ENCODE measurements around the gene METTL25. TPM values are rescaled to one million over a fixed set of nuclear protein-coding genes. Genes with fewer than 3 reads are reported as not detected.

The METTL25 gene
- total and polyA plus RNA-seq, 10 of the 15 experiments (the other 5 are each of a cell fraction or from before 2014, with no cell fraction given), result 5.6 to 11.3 (median 8.0) TPM

GRCh38 chr12:82383930-82384552, 25.7 kb downstream of the METTL25 start (continued):
- TF ChIP-seq, protein P1, sequence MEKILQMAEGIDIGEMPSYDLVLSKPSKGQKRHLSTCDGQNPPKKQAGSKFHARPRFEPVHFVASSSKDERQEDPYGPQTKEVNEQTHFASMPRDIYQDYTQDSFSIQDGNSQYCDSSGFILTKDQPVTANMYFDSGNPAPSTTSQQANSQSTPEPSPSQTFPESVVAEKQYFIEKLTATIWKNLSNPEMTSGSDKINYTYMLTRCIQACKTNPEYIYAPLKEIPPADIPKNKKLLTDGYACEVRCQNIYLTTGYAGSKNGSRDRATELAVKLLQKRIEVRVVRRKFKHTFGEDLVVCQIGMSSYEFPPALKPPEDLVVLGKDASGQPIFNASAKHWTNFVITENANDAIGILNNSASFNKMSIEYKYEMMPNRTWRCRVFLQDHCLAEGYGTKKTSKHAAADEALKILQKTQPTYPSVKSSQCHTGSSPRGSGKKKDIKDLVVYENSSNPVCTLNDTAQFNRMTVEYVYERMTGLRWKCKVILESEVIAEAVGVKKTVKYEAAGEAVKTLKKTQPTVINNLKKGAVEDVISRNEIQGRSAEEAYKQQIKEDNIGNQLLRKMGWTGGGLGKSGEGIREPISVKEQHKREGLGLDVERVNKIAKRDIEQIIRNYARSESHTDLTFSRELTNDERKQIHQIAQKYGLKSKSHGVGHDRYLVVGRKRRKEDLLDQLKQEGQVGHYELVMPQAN (conservative IDR thresholded peaks at IDR 0.05), result no peak

DNA sequence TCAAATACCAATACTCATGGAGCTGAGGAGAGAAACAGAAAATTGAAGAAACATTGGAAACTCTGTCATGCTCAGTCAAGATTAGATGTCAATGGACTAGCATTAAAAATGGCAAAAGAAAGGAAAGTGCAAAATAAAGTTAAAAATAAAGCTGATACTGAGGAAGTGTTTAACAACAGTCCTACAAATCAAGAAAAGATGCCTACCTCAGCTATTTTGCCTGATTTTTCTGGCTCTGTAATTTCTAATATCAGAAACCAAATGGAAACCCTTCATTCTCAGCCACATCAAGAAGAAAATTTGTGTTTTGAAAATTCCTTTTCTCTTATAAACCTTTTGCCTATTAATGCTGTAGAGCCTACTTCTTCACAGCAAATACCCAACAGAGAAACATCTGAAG, 40.5 kb downstream of the METTL25 start:
- ChIA-PET CTCF (interaction anchor here (0.8 to 2.3 kb wide), 7 partner anchors 11 to 45 kb away, joined by 3 to 6 read pairs (median 4); partner anchors contain the start of genes CCDC59 and METTL25), POLR2A (interaction anchor here (1.0 kb wide), 1 partner anchor 217 kb away, joined by 3 read pairs; no protein-coding TSS in a partner anchor), SMC1A (ENCODE audit: uncharacterized antibody, unreplicated experiment) (interaction anchor here (0.9 to 2.4 kb wide), 4 partner anchors 9 to 27 kb away, joined by 3 to 7 read pairs (median 4); no protein-coding TSS in a partner anchor), RAD21 (ENCODE audit: unreplicated experiment) (interaction anchor here (1.0 kb wide), 1 partner anchor 57 kb away, joined by 3 read pairs; no protein-coding TSS in a partner anchor)
- Histone ChIP-seq H2AFZ (ENCODE audit: control insufficient read depth, low read depth, low read length) (no peak overlapping the region), H3K4me2 (ENCODE audit: control insufficient read depth, insufficient read depth) (no peak overlapping the region), H3K79me2 (ENCODE audit: control insufficient read depth, insufficient read depth, low read length) (no peaks in the 10 kb centered on the region), H3K36me3 (ENCODE audit: control insufficient read depth in 2 of 2, insufficient read depth in 2 of 2, low read length in 1 of 2) (no peaks in the 10 kb centered on the region), H3K9ac (ENCODE audit: control insufficient read depth, insufficient read depth, low read length) (no peak overlapping the region), H3K9me3 (replicated peaks; ENCODE audit: control insufficient read depth, insufficient read depth, low read length) (no peaks in the 10 kb centered on the region), H3K4me3 (no peak overlapping the region), H3K4me1 (ENCODE audit: control insufficient read depth, insufficient read depth, low read length) (no peaks in the 10 kb centered on the region), H3K27ac (ENCODE audit: control insufficient read depth, insufficient read depth) (no peak overlapping the region), H3K27me3 (replicated peaks in 1 of 2; ENCODE audit: control insufficient read depth in 2 of 2, insufficient read depth in 2 of 2, low read length in 1 of 2) (no peaks in the 10 kb centered on the region), H4K20me1 (ENCODE audit: control insufficient read depth, insufficient read depth) (no peaks in the 10 kb centered on the region)
- in situ Hi-C loops (cut with MboI) (no loop called here), intact Hi-C loops (cut with micrococcal nuclease; ENCODE audit: unreplicated experiment) (no loop called here)
- FAIRE-seq (no peak), ATAC-seq (no peak), DNase-seq (ENCODE audit: low read depth, low spot score) (no peak)
- TF ChIP-seq ASH2L (IDR thresholded peaks at IDR 0.05; ENCODE audit: borderline replicate concordance, low read depth) (no peak), RELA (IDR thresholded peaks at IDR 0.05; ENCODE audit: borderline replicate concordance, partially characterized antibody) (no peak), MLLT1 (IDR thresholded peaks at IDR 0.05) (no peak), HSF1 (IDR thresholded peaks at IDR 0.05; ENCODE audit: low read depth, low read length) (no peak)
- no TSS peak for BruUV-seq (replicated peaks)

Measured in GM12878 (cell line).